ENCODE data around the gene MICAL2. TPM values are rescaled to one million over a fixed set of nuclear protein-coding genes. Genes with fewer than 3 reads are reported as not detected.

MICAL2 gene
- total and polyA plus RNA-seq, 2 donors (not counting 1 experiment from before 2014, with no cell fraction given) = 0.32 to 0.40 TPM

- intact Hi-C loops (cut with micrococcal nuclease) = no loop called here
- WGBS (ENCODE audit: insufficient coverage) = 94% methylated on average over 11 of the region's 13 CpGs
- Mint-ChIP-seq H3K27me3 (peaks cover 11% of the 10 kb centered on the region), H3K27ac (no peak overlapping the region), H3K4me3 (no peak overlapping the region), H3K4me1 (peaks cover 11% of the 10 kb centered on the region), H3K9me3 (ENCODE audit: insufficient read depth) (no peaks in the 10 kb centered on the region)
- no peaks in the 10 kb centered on the region for H3K36me3 ChIP-seq (replicated peaks in 1 of 2; ENCODE audit: control extremely low read depth in 1 of 2, control insufficient read depth in 1 of 2, extremely low read depth in 1 of 2, insufficient read depth in 2 of 2, low read length in 1 of 2)
- no peak overlapping the region for H3K27ac ChIP-seq (ENCODE audit: low read length in 2 of 2)
- no peak overlapping the region for H3K9ac ChIP-seq (ENCODE audit: low read length)
- no peaks in the 10 kb centered on the region for H4K20me1 ChIP-seq (ENCODE audit: control insufficient read depth, insufficient read depth, low read length, poor library complexity, severe bottlenecking)
- TF ChIP-seq EZH2 (IDR thresholded peaks at IDR 0.05; ENCODE audit: borderline replicate concordance, insufficient read depth, low read depth, low read length, poor library complexity, severe bottlenecking) = no peak
- TF ChIP-seq CTCF (IDR thresholded peaks at IDR 0.05) = no peak
- H2AFZ ChIP-seq (ENCODE audit: insufficient read depth, low read depth, low read length, poor library complexity, severe bottlenecking) = no peak overlapping the region
- ChIA-PET CTCF (no interaction called here), POLR2A (no interaction called here)
- H3K27me3 ChIP-seq (replicated peaks in 1 of 4; ENCODE audit: control extremely low read depth in 1 of 4, control insufficient read depth in 3 of 4, insufficient read depth in 4 of 4, low read length in 3 of 4) = peaks cover 0 to 2% (median 0%) of the 10 kb centered on the region in 4 experiments
- no peak overlapping the region for H3K4me2 ChIP-seq (replicated peaks; ENCODE audit: low read depth, low read length, poor library complexity, severe bottlenecking)
- no peaks in the 10 kb centered on the region for H3K9me3 ChIP-seq (ENCODE audit: control extremely low read depth in 1 of 3, control insufficient read depth in 2 of 3, insufficient read depth in 1 of 3, low read length in 2 of 3)
- H3K4me1 ChIP-seq (ENCODE audit: control insufficient read depth in 2 of 2, insufficient read depth in 2 of 2, low read length in 2 of 2) = peaks cover 0 to 5% of the 10 kb centered on the region in 2 donors
- ATAC-seq (ENCODE audit: low read depth) (no peak), DNase-seq (no peak)
- no peaks in the 10 kb centered on the region for H3K79me2 ChIP-seq (ENCODE audit: control insufficient read depth, insufficient read depth, low read length)
- H3K4me3 ChIP-seq (ENCODE audit: control extremely low read depth in 1 of 5, extremely low read depth in 1 of 5, insufficient read depth in 1 of 5, low read depth in 2 of 5, low read length in 4 of 5) = no peak overlapping the region
Observed at GRCh38 chr11:12137938-12138731, 27.7 kb downstream of the MICAL2 start.

GRCh38 chr11:12139144-12139881, 28.9 kb downstream of the MICAL2 start:
- Histone ChIP-seq H3K27me3 (replicated peaks in 1 of 4; ENCODE audit: control extremely low read depth in 1 of 4, control insufficient read depth in 3 of 4, insufficient read depth in 4 of 4, low read length in 3 of 4) (peaks cover 0 to 2% (median 0%) of the 10 kb centered on the region in 4 experiments), H3K79me2 (ENCODE audit: control insufficient read depth, insufficient read depth, low read length) (no peaks in the 10 kb centered on the region), H3K27ac (ENCODE audit: low read length in 2 of 2) (no peak overlapping the region), H3K4me3 (ENCODE audit: control extremely low read depth in 1 of 5, extremely low read depth in 1 of 5, insufficient read depth in 1 of 5, low read depth in 2 of 5, low read length in 4 of 5) (no peak overlapping the region), H3K9ac (ENCODE audit: low read length) (no peak overlapping the region), H2AFZ (ENCODE audit: insufficient read depth, low read depth, low read length, poor library complexity, severe bottlenecking) (no peak overlapping the region), H3K4me2 (replicated peaks; ENCODE audit: low read depth, low read length, poor library complexity, severe bottlenecking) (no peak overlapping the region), H3K36me3 (replicated peaks in 1 of 2; ENCODE audit: control extremely low read depth in 1 of 2, control insufficient read depth in 1 of 2, extremely low read depth in 1 of 2, insufficient read depth in 2 of 2, low read length in 1 of 2) (no peaks in the 10 kb centered on the region), H3K9me3 (ENCODE audit: control extremely low read depth in 1 of 3, control insufficient read depth in 2 of 3, insufficient read depth in 1 of 3, low read length in 2 of 3) (no peaks in the 10 kb centered on the region), H4K20me1 (ENCODE audit: control insufficient read depth, insufficient read depth, low read length, poor library complexity, severe bottlenecking) (no peaks in the 10 kb centered on the region), H3K4me1 (ENCODE audit: control insufficient read depth in 2 of 2, insufficient read depth in 2 of 2, low read length in 2 of 2) (no peaks in the 10 kb centered on the region)
- Mint-ChIP-seq H3K9me3 (ENCODE audit: insufficient read depth) (no peaks in the 10 kb centered on the region), H3K4me3 (no peak overlapping the region), H3K27ac (no peak overlapping the region), H3K4me1 (peaks cover 2% of the 10 kb centered on the region), H3K27me3 (peaks cover 11% of the 10 kb centered on the region)
- TF ChIP-seq EZH2 (IDR thresholded peaks at IDR 0.05; ENCODE audit: borderline replicate concordance, insufficient read depth, low read depth, low read length, poor library complexity, severe bottlenecking) = no peak
- TF ChIP-seq CTCF (IDR thresholded peaks at IDR 0.05) = no peak
- ATAC-seq (ENCODE audit: low read depth) (no peak), DNase-seq (no peak)
- intact Hi-C loops (cut with micrococcal nuclease) = no loop called here
- ChIA-PET CTCF (no interaction called here), POLR2A (no interaction called here)
- WGBS (ENCODE audit: insufficient coverage) = 88% methylated on average over 10 of the region's 12 CpGs

Measured in B cell (primary cell).